T47D (cell line): ENCODE data around the gene SEMA6B.
A peak's percentile ranks its signal among the peaks of the same experiment; 100 is the strongest.
"Not testable (repeated sequence)": the region's sequence is repeated elsewhere in the genome, so short reads cannot be mapped to it uniquely, and the experiment has no call there.

Experiments
- DNase-seq, 2 experiments: peaks; one replicate each; pipeline versions ENCODE4 v3.0.0 to v3.0.0-alpha.2; 2011 to 2012; ENCODE audit warnings: low read depth in 1 of 2, low spot score in 1 of 2
- JUND ChIP-seq: IDR thresholded peaks from 2 replicates; pipeline ENCODE4 v1.6.1; 2012; ENCODE audit warnings: low read depth
- in situ Hi-C: cut with HindIII; loops from 2 replicates; pipeline ENCODE4 v1.10.0; 2016; ENCODE audit warnings: low sequenced_read_pairs, low pct_unique_long_range_greater_than_20kb

The SEMA6B gene

GRCh38 chr19:4543842-4544647 is 15.4 kb downstream of the SEMA6B start:
- TF ChIP-seq JUND, result no peak
- DNase-seq, result no peak
- in situ Hi-C loops, result no loop called here

GRCh38 chr19:4542896-4543841 is 16.3 kb downstream of the SEMA6B start:
- no peak for DNase-seq
- in situ Hi-C loops, result no loop called here
- TF ChIP-seq JUND, result no peak

GRCh38 chr19:4541806-4542145 is 17.7 kb downstream of the SEMA6B start:
- DNase-seq, in situ Hi-C loops: not testable (repeated sequence)

- DNase-seq, result no peak
- TF ChIP-seq JUND, result no peak
- in situ Hi-C loops, result no loop called here
Measured at GRCh38 chr19:4541114-4541805, 18.2 kb downstream of the SEMA6B start.

GRCh38 chr19:4539693-4540581 is 19.5 kb downstream of the SEMA6B start, which contains the start of gene LRG1:
TSS of gene LRG1 (minus strand) at chr19:4540036. CDS start at chr19:4540013, 23 bp downstream.
- no peak for DNase-seq
- in situ Hi-C loops, result no loop called here

GRCh38 chr19:4539169-4539692 is 20.3 kb downstream of the SEMA6B start:
- TF ChIP-seq JUND, result no peak
- in situ Hi-C loops, result no loop called here
- no peak for DNase-seq

More at GRCh38 chr19:4539693-4540581, 19.5 kb downstream of the SEMA6B start, which contains the start of gene LRG1:
- no peak for TF ChIP-seq JUND

- DNase-seq, result peak in 1 of 2 experiments; percentile 49
- in situ Hi-C loops, result no loop called here
- TF ChIP-seq JUND, result no peak
Measured at GRCh38 chr19:4538601-4538954, 20.9 kb downstream of the SEMA6B start.

GRCh38 chr19:4537953-4538600 is 21.4 kb downstream of the SEMA6B start:
- no peak for DNase-seq
- in situ Hi-C loops, result no loop called here

GRCh38 chr19:4536798-4537197 is 22.7 kb downstream of the SEMA6B start:
- DNase-seq, result peak in 1 of 2 experiments; percentile 67
- in situ Hi-C loops, result no loop called here
- no peak for TF ChIP-seq JUND

More at GRCh38 chr19:4537953-4538600, 21.4 kb downstream of the SEMA6B start:
- no peak for TF ChIP-seq JUND

- no peak for TF ChIP-seq JUND
- in situ Hi-C loops, result no loop called here
- DNase-seq, result peak; percentile 86 to 90
Measured at GRCh38 chr19:4534836-4535658, 24.4 kb downstream of the SEMA6B start, which contains the start of gene PLIN5. TSS of gene PLIN5 (minus strand) at chr19:4535224. CDS start at chr19:4534074, 1,150 bp downstream.
